HepG2 (cell line): ENCODE measurements around the gene NFAT5. TPM values are rescaled to one million over a fixed set of nuclear protein-coding genes. Genes with fewer than 3 reads are reported as not detected.

Experiments
- AHDC1 ChIP-seq: sonication (generic); formaldehyde crosslinking; IDR thresholded peaks from 2 replicates; pipeline ENCODE4 v1.5.1; 2020; ENCODE audit warnings: mild to moderate bottlenecking, missing genetic modification reagents, borderline replicate concordance
- PHF5A ChIP-seq: IDR thresholded peaks from one replicate; pipeline ENCODE4 v1.6.1; 2018; ENCODE audit warnings: low read depth, missing genetic modification reagents; ENCODE audit not compliant: unreplicated experiment
- XBP1 ChIP-seq: sonication (generic); formaldehyde crosslinking; IDR thresholded peaks from 2 replicates; pipeline ENCODE4 v1.5.0; 2020; ENCODE audit warnings: missing genetic modification reagents
- ZBTB43 ChIP-seq: sonication (generic); formaldehyde crosslinking; conservative IDR thresholded peaks from 2 replicates; pipeline ENCODE4 v1.4.0; 2020; ENCODE audit warnings: missing genetic modification reagents
- ZMYM2 ChIP-seq: sonication (generic); formaldehyde crosslinking; IDR thresholded peaks from 2 replicates; pipeline ENCODE4 v1.8.0; 2022; ENCODE audit warnings: mild to moderate bottlenecking, missing genetic modification reagents
- ZNF205 ChIP-seq: IDR thresholded peaks from 2 replicates; pipeline ENCODE4 v1.6.1; 2018; ENCODE audit warnings: missing biosample characterization, missing genetic modification reagents
- ZNF264 ChIP-seq: sonication (generic); formaldehyde crosslinking; IDR thresholded peaks from 2 replicates; pipeline ENCODE4 v1.4.0; 2020; ENCODE audit warnings: missing genetic modification reagents
- ZNF33A ChIP-seq: sonication (generic); formaldehyde crosslinking; IDR thresholded peaks from 2 replicates; pipeline ENCODE4 v1.5.1; 2020; ENCODE audit warnings: missing genetic modification reagents, mild to moderate bottlenecking, moderate library complexity, borderline replicate concordance
- ZNF33B ChIP-seq: sonication (generic); formaldehyde crosslinking; IDR thresholded peaks from 2 replicates; pipeline ENCODE4 v1.5.1; 2020; ENCODE audit warnings: mild to moderate bottlenecking, missing genetic modification reagents
- ZNF513 ChIP-seq: sonication (generic); formaldehyde crosslinking; conservative IDR thresholded peaks from 2 replicates; pipeline ENCODE4 v1.5.0; 2020; ENCODE audit warnings: missing genetic modification reagents
- ZNF782 ChIP-seq: sonication (generic); formaldehyde crosslinking; IDR thresholded peaks from 2 replicates; pipeline ENCODE4 v1.4.0; 2020; ENCODE audit warnings: missing genetic modification reagents, mild to moderate bottlenecking, borderline replicate concordance
- polyA plus RNA-seq, 8 experiments: library from polyadenylated mRNA; depleted of rRNA in 3 of 8; stranded (reverse) in 7 of 8; unstranded in 1 of 8; fragments of >200 nt; fragmentation: Illumina TruSeq in 4 of 8; extraction: Trizol in 4 of 8; gene quantifications; 2 replicates each; pipeline versions ENCODE4 v1.2.1 to v1.2.3, GENCODE V29; 2011 to 2016; ENCODE audit warnings: low read depth in 4 of 8, missing spikeins in 1 of 8, mixed read lengths in 1 of 8; ENCODE audit not compliant: insufficient read depth in 1 of 8
- total RNA-seq, 5 experiments: library from RNA; depleted of rRNA; stranded (reverse); fragments of >200 nt; fragmentation: Illumina TruSeq; extraction: Trizol; gene quantifications; 2 replicates each; pipeline ENCODE4 v1.2.3, GENCODE V29; 2016; ENCODE audit warnings: low read depth in 1 of 5
- TF ChIP-seq, protein P1 (sequence below): sonication (generic); formaldehyde crosslinking; conservative IDR thresholded peaks from 2 replicates; pipeline ENCODE4 v1.4.0; 2020; ENCODE audit warnings: missing genetic modification reagents
- TF ChIP-seq, protein P2 (sequence below): sonication (generic); formaldehyde crosslinking; IDR thresholded peaks from 2 replicates; pipeline ENCODE4 v1.5.0; 2020; ENCODE audit warnings: missing genetic modification reagents
- TF ChIP-seq, protein P3 (sequence below): IDR thresholded peaks from 2 replicates; pipeline ENCODE4 v1.6.1; 2016

NFAT5 gene
- total and polyA plus RNA-seq, 2 of the 13 experiments (the other 11 are each of a cell fraction or from before 2014, with no cell fraction given), result 20.5 to 54.3 TPM

DNA sequence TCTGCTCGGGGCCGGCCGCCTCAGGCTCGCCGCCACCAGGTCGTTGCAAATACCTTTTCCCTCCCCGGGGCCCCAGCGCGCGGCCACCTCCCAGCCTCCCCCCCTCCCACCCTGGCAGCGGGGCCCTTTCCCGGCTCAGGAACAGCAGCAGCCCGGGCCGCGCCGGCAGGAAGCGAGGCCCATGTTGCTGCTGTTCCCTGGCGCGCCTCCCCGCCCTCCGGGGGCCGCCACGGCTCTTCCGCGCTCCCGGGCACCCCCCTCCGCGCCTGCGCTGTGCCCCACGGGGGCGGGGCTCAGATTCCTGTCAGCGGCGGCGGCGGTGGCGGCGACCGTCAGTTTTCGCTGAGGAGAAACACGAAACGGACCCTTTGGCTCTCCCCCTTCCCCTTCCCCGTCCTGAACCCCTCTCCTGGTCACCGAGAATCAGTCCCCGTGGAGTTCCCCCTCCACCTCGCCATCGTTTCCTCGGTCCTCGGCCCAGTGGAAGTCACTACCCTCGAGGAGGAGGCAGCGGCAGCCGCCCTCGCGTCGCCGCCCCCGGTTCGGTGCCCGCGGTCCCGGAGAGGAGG, at the start of gene NFAT5 (continued):
- TF ChIP-seq ZNF205 (CRISPR knock-in tag), result peak; percentile 58; the same call in 1 of the 2 replicates
- 0 out of 2 replicates have a peak, but pooled peaks have one; percentile 51 for TF ChIP-seq ZNF33A
- TF ChIP-seq ZNF264 (CRISPR knock-in tag), result peak; percentile 98
- no peak for TF ChIP-seq ZMYM2 (CRISPR knock-in tag)
- TF ChIP-seq, protein P1, sequence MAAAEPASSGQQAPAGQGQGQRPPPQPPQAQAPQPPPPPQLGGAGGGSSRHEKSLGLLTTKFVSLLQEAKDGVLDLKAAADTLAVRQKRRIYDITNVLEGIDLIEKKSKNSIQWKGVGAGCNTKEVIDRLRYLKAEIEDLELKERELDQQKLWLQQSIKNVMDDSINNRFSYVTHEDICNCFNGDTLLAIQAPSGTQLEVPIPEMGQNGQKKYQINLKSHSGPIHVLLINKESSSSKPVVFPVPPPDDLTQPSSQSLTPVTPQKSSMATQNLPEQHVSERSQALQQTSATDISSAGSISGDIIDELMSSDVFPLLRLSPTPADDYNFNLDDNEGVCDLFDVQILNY (CRISPR knock-in tag), result peak; percentile 46
- no peak for TF ChIP-seq XBP1 (CRISPR knock-in tag)
- no peak for TF ChIP-seq ZNF513 (CRISPR knock-in tag)
- TF ChIP-seq ZBTB43, result peak; percentile 69; the same call in 1 of the 2 replicates
- TF ChIP-seq, protein P2, sequence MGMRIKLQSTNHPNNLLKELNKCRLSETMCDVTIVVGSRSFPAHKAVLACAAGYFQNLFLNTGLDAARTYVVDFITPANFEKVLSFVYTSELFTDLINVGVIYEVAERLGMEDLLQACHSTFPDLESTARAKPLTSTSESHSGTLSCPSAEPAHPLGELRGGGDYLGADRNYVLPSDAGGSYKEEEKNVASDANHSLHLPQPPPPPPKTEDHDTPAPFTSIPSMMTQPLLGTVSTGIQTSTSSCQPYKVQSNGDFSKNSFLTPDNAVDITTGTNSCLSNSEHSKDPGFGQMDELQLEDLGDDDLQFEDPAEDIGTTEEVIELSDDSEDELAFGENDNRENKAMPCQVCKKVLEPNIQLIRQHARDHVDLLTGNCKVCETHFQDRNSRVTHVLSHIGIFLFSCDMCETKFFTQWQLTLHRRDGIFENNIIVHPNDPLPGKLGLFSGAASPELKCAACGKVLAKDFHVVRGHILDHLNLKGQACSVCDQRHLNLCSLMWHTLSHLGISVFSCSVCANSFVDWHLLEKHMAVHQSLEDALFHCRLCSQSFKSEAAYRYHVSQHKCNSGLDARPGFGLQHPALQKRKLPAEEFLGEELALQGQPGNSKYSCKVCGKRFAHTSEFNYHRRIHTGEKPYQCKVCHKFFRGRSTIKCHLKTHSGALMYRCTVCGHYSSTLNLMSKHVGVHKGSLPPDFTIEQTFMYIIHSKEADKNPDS, result 0 out of 2 replicates have a peak, but pooled peaks have one; percentile 44
- TF ChIP-seq, protein P3, sequence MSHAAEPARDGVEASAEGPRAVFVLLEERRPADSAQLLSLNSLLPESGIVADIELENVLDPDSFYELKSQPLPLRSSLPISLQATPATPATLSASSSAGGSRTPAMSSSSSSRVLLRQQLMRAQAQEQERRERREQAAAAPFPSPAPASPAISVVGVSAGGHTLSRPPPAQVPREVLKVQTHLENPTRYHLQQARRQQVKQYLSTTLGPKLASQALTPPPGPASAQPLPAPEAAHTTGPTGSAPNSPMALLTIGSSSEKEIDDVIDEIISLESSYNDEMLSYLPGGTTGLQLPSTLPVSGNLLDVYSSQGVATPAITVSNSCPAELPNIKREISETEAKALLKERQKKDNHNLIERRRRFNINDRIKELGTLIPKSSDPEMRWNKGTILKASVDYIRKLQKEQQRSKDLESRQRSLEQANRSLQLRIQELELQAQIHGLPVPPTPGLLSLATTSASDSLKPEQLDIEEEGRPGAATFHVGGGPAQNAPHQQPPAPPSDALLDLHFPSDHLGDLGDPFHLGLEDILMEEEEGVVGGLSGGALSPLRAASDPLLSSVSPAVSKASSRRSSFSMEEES (CRISPR knock-in tag), result peak; percentile 62; the same call in 1 of the 2 replicates
- peak; percentile 76; the same call in 1 of the 2 replicates for TF ChIP-seq ZNF33B (CRISPR knock-in tag)
- peak; percentile 68; the same call in 1 of the 2 replicates for TF ChIP-seq ZNF782
- TF ChIP-seq AHDC1 (CRISPR knock-in tag), result peak; percentile 57; the same call in 1 of the 2 replicates
- peak; percentile 92 for TF ChIP-seq PHF5A (CRISPR knock-in tag)
